Endothelial cell (in vitro differentiated cells): ENCODE results near the gene ACMSD. TPM values are rescaled to one million over a fixed set of nuclear protein-coding genes. Genes with fewer than 3 reads are reported as not detected.

Experiments used
- DNase-seq: peaks from one replicate; pipeline ENCODE4 v3.0.0; 2021; ENCODE audit warnings: low spot score
- H3K27ac Mint-ChIP-seq: one replicate; pipeline ENCODE4 v1.8.0; 2021; ENCODE audit warnings: mixed read lengths, inconsistent platforms; ENCODE audit not compliant: unreplicated experiment
- H3K27me3 Mint-ChIP-seq: one replicate; pipeline ENCODE4 v1.8.0; 2021; ENCODE audit warnings: mild to moderate bottlenecking, moderate library complexity, mixed read lengths, inconsistent platforms; ENCODE audit not compliant: unreplicated experiment
- H3K36me3 Mint-ChIP-seq: one replicate; pipeline ENCODE4 v1.8.0; 2021; ENCODE audit warnings: mild to moderate bottlenecking, low read depth, mixed read lengths, inconsistent platforms; ENCODE audit not compliant: unreplicated experiment
- H3K4me1 Mint-ChIP-seq: one replicate; pipeline ENCODE4 v1.8.0; 2021; ENCODE audit warnings: mild to moderate bottlenecking, mixed read lengths, inconsistent platforms; ENCODE audit not compliant: unreplicated experiment
- H3K4me3 Mint-ChIP-seq: one replicate; pipeline ENCODE4 v1.8.0; 2021; ENCODE audit warnings: mild to moderate bottlenecking, mixed read lengths, inconsistent platforms; ENCODE audit not compliant: unreplicated experiment
- H3K9me3 Mint-ChIP-seq: one replicate; pipeline ENCODE4 v1.8.0; 2021; ENCODE audit warnings: mixed read lengths, inconsistent platforms; ENCODE audit not compliant: unreplicated experiment
- long read RNA-seq: library from polyadenylated mRNA; unstranded; transcript quantifications from one replicate; pipeline ENCODE4 v2.0.0, GENCODE V29; 2020; ENCODE audit not compliant: unreplicated experiment
- total RNA-seq: library from RNA; stranded (reverse); fragmentation: NEBNext Ultra II Directional; extraction: Animal tissue kit (Norgen Biotek cat#: 25700); gene quantifications from one replicate; pipeline ENCODE4 v1.2.1, GENCODE V29; 2021; ENCODE audit not compliant: unreplicated experiment
- TF ChIP-seq, protein P1 (sequence below): fragments of 200-600 bp; sonication (generic); IDR thresholded peaks from one replicate; pipeline ENCODE4 v1.5.0; 2021; ENCODE audit warnings: antibody characterized with exemption; ENCODE audit not compliant: unreplicated experiment

The ACMSD gene
- total RNA-seq = not detected
- long read RNA-seq = 0 reads

DNA sequence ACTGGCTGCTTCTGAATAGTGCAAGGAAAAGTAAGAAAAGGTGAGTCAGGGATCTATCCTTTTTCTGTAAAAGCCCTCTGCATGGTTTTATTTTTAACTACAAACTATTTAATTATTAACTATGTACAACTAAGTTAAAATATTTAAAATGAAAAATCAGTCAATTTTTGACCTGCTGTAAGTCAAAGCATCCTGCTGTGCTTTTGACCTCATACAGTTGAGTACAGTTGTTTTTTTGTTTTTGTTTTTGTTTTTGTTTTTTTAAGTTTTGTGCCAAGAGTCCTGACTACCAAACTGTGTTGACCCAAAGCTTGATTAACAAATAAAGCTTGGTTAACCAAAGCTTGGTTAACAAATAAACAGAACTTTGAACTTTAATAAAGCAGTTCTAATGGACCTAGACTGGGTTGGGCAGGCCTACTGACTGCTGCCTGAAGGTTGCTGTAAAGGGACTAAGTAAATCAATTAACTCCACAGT, at the start of gene ACMSD:
Gene ACMSD (plus strand): TSS at position 474 of the 478 bp plus-strand sequence. CDS start 67 bp downstream, outside the sequence.
- TF ChIP-seq, protein P1, sequence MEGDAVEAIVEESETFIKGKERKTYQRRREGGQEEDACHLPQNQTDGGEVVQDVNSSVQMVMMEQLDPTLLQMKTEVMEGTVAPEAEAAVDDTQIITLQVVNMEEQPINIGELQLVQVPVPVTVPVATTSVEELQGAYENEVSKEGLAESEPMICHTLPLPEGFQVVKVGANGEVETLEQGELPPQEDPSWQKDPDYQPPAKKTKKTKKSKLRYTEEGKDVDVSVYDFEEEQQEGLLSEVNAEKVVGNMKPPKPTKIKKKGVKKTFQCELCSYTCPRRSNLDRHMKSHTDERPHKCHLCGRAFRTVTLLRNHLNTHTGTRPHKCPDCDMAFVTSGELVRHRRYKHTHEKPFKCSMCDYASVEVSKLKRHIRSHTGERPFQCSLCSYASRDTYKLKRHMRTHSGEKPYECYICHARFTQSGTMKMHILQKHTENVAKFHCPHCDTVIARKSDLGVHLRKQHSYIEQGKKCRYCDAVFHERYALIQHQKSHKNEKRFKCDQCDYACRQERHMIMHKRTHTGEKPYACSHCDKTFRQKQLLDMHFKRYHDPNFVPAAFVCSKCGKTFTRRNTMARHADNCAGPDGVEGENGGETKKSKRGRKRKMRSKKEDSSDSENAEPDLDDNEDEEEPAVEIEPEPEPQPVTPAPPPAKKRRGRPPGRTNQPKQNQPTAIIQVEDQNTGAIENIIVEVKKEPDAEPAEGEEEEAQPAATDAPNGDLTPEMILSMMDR = no peak
- Mint-ChIP-seq H3K36me3 (no peaks in the 10 kb centered on the region), H3K27me3 (peaks cover 1% of the 10 kb centered on the region), H3K27ac (no peak within 1 kb of the TSS), H3K4me3 (no peak within 1 kb of the TSS), H3K4me1 (no peaks in the 10 kb centered on the region), H3K9me3 (peaks cover 4% of the 10 kb centered on the region)
- no peak for DNase-seq

DNA sequence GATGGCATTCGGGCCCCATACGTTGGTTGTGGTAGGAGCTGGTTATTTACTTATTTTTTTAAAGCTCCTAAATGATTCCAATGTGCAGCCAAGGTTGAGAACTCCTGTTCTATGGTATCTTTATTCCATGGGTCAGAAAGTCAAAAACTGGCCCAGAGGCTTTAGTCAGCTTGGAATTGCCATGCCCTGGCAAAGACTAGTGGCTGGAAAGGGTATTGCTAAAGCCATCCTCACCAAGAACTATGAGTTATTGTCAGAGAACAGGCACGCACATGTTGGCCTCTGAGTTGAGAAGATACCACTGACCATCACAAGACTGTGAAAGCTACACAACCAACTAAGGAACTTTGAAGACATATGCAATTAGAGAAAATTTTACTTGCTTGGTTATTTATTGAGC, 47.9 kb upstream of the ACMSD start:
- Mint-ChIP-seq H3K27ac (no peak overlapping the region), H3K9me3 (no peaks in the 10 kb centered on the region), H3K36me3 (no peaks in the 10 kb centered on the region), H3K4me1 (no peaks in the 10 kb centered on the region), H3K4me3 (no peak overlapping the region), H3K27me3 (peaks cover 2% of the 10 kb centered on the region)
- DNase-seq = no peak
- TF ChIP-seq, protein P1 = peak; percentile 29

DNA sequence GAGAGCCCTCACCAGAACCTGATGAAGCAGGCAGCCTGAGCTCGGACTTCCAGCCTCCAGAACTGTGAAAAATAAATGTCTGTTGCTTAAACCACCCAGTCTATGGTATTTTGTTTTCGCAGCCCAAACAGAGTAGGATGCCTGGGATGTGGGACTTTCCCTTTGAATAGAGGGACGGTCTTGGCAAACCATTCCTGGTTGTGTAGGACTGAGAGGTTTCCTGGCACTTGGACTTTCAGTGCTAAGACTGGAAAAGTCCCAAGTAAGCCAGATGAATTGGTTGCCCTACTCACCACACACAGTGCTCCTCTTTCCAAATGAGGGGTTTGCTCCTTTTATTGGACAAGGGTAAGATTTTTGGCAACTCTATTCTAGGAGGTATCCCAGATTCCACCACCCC, 46.8 kb upstream of the ACMSD start:
- Mint-ChIP-seq H3K36me3 (no peaks in the 10 kb centered on the region), H3K27ac (no peak overlapping the region), H3K9me3 (no peaks in the 10 kb centered on the region), H3K4me1 (no peaks in the 10 kb centered on the region), H3K27me3 (peaks cover 2% of the 10 kb centered on the region), H3K4me3 (no peak overlapping the region)
- no peak for DNase-seq
- TF ChIP-seq, protein P1 = no peak

DNA sequence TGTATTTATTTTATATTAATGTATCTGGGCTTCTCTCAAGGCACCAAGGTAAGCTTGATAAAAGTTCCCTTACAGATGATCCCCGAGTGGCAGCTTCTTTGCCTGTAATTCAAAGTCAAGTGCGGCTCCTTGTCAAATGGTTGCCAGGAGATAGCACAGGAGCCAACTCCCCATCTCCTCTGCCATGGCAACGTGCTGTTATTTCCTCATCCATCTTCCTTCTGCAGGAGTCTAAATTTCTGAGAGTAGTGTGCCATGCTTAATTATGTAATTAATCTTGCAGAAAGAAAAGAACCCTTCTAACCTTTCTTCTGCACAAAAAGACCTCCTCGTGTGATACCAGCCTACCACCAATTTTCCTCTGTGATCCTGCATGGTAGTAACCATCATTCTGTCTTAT, 46.2 kb upstream of the ACMSD start:
- Mint-ChIP-seq H3K9me3 (no peaks in the 10 kb centered on the region), H3K36me3 (no peaks in the 10 kb centered on the region), H3K27me3 (peaks cover 2% of the 10 kb centered on the region), H3K27ac (no peak overlapping the region), H3K4me1 (no peaks in the 10 kb centered on the region), H3K4me3 (no peak overlapping the region)
- no peak for DNase-seq
- TF ChIP-seq, protein P1 = no peak

DNA sequence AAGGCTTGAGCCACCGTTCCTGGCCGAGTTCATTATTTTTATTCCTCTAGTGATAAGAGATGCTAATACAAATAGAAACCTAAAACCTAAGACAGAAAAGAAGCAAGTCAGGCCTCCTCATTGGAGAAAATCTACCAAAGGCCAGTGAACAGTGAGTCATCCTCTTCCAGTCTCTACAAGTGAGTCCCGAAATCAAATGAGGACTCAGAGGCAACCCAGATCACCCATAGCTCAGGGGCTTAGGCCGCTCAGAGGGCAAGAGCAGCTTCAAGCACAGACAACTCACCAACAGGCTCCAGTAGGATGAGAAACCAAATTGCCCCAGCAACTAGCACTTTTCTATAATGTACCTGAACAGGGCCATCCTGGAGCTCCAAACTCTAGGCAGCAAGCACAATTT, 42.7 kb upstream of the ACMSD start:
- no peak for DNase-seq
- H3K27ac Mint-ChIP-seq = no peak overlapping the region
- TF ChIP-seq, protein P1 = no peak
- H3K36me3 Mint-ChIP-seq = no peaks in the 10 kb centered on the region
- H3K27me3 Mint-ChIP-seq = peaks cover 2% of the 10 kb centered on the region
- no peaks in the 10 kb centered on the region for H3K9me3 Mint-ChIP-seq
- H3K4me3 Mint-ChIP-seq = no peak overlapping the region
- no peaks in the 10 kb centered on the region for H3K4me1 Mint-ChIP-seq
